ENCODE data around the gene MEIS3. TPM values are rescaled to one million over a fixed set of nuclear protein-coding genes. Genes with fewer than 3 reads are reported as not detected.
A peak's percentile ranks its signal among the peaks of the same experiment; 100 is the strongest.

MEIS3 gene
- total and polyA plus RNA-seq, 9 of the 15 experiments (the other 6 are each of a cell fraction or from before 2014, with no cell fraction given), result 0.06 to 0.80 (median 0.25) TPM; not detected in 1

DNA sequence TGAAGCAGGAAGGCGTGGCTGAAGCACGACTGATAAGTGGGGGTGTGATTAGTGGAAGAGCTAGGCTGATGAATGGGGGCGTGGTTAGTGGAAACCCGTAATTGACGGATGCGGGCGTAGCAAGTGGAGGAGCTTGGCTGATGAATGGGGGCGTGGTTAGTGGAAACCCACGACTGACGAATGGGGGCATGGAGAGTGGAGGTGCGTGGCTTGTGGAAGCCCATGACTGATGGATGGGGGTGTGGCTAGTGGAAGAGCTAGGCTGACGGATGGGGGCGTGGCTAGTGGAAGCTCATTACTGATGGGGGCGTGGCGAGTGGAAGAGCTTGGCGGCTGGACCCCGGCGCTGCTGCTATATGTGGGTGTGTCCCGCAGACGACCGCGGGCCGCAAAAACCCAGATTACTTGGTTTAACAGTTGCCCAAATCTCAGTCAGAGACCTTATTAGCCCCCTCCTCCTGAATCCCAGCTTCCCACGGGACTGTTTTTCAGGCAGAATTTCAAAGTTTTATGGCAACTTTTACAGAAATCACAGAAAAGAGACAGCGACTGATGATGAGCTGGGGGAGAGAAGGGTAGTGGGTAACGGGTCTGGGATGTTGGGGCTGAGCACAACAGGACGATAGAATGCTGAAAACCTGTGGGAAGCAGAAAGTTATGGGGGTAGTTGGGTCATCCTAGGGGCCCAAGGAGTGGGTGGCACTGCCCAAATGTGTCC, 9.0 kb upstream of the MEIS3 start (continued):
- TF ChIP-seq KAT8 (IDR thresholded peaks at IDR 0.05; ENCODE audit: low read depth) (no peak), TEAD2 (tag; IDR thresholded peaks at IDR 0.05) (no peak), NCOR1 (IDR thresholded peaks at IDR 0.05) (no peak), KDM2B (CRISPR knock-in tag; IDR thresholded peaks at IDR 0.05) (no peak), SMARCE1 (IDR thresholded peaks at IDR 0.05) (no peak), SMAD1 (IDR thresholded peaks at IDR 0.05; ENCODE audit: low read depth, low read length, partially characterized antibody) (no peak), ZNF197 (CRISPR knock-in tag; IDR thresholded peaks at IDR 0.05; ENCODE audit: low read depth) (no peak), ZNF282 (CRISPR knock-in tag; IDR thresholded peaks at IDR 0.05) (no peak), FUS (optimal IDR thresholded peaks at IDR 0.05; ENCODE audit: low read depth, low read length) (no peak), ZSCAN32 (CRISPR knock-in tag; IDR thresholded peaks at IDR 0.05) (no peak), MAFK (IDR thresholded peaks at IDR 0.05; ENCODE audit: low read length) (no peak), NFATC3 (IDR thresholded peaks at IDR 0.05) (no peak), HNRNPL (IDR thresholded peaks at IDR 0.05; ENCODE audit: low read depth, low read length) (no peak), NELFE (IDR thresholded peaks at IDR 0.05; ENCODE audit: insufficient read depth, insufficient read length) (no peak), CHCHD3 (CRISPR knock-in tag; IDR thresholded peaks at IDR 0.05) (no peak), KDM4B (IDR thresholded peaks at IDR 0.05; ENCODE audit: borderline replicate concordance in 2 of 2, low read depth in 1 of 2) (no peak), TRIM28 (IDR thresholded peaks at IDR 0.05) (no peak), ZEB2 (IDR thresholded peaks at IDR 0.05) (no peak), TARDBP (IDR thresholded peaks at IDR 0.05) (no peak), ZNF354B (CRISPR knock-in tag; IDR thresholded peaks at IDR 0.05) (no peak), ZNF184 (CRISPR knock-in tag; IDR thresholded peaks at IDR 0.05) (no peak), POLR3G (IDR thresholded peaks at IDR 0.05; ENCODE audit: extremely low read depth, insufficient read length, insufficient replicate concordance) (no peak)
- TF ChIP-seq, protein P1, sequence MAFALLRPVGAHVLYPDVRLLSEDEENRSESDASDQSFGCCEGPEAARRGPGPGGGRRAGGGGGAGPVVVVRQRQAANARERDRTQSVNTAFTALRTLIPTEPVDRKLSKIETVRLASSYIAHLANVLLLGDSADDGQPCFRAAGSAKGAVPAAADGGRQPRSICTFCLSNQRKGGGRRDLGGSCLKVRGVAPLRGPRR (CRISPR knock-in tag; IDR thresholded peaks at IDR 0.05), result no peak
- TF ChIP-seq, protein P2, sequence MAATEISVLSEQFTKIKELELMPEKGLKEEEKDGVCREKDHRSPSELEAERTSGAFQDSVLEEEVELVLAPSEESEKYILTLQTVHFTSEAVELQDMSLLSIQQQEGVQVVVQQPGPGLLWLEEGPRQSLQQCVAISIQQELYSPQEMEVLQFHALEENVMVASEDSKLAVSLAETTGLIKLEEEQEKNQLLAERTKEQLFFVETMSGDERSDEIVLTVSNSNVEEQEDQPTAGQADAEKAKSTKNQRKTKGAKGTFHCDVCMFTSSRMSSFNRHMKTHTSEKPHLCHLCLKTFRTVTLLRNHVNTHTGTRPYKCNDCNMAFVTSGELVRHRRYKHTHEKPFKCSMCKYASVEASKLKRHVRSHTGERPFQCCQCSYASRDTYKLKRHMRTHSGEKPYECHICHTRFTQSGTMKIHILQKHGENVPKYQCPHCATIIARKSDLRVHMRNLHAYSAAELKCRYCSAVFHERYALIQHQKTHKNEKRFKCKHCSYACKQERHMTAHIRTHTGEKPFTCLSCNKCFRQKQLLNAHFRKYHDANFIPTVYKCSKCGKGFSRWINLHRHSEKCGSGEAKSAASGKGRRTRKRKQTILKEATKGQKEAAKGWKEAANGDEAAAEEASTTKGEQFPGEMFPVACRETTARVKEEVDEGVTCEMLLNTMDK (IDR thresholded peaks at IDR 0.05; ENCODE audit: borderline replicate concordance, insufficient read depth, low read depth, low read length, poor library complexity, severe bottlenecking), result no peak
- TF ChIP-seq, protein P3, sequence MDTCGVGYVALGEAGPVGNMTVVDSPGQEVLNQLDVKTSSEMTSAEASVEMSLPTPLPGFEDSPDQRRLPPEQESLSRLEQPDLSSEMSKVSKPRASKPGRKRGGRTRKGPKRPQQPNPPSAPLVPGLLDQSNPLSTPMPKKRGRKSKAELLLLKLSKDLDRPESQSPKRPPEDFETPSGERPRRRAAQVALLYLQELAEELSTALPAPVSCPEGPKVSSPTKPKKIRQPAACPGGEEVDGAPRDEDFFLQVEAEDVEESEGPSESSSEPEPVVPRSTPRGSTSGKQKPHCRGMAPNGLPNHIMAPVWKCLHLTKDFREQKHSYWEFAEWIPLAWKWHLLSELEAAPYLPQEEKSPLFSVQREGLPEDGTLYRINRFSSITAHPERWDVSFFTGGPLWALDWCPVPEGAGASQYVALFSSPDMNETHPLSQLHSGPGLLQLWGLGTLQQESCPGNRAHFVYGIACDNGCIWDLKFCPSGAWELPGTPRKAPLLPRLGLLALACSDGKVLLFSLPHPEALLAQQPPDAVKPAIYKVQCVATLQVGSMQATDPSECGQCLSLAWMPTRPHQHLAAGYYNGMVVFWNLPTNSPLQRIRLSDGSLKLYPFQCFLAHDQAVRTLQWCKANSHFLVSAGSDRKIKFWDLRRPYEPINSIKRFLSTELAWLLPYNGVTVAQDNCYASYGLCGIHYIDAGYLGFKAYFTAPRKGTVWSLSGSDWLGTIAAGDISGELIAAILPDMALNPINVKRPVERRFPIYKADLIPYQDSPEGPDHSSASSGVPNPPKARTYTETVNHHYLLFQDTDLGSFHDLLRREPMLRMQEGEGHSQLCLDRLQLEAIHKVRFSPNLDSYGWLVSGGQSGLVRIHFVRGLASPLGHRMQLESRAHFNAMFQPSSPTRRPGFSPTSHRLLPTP (IDR thresholded peaks at IDR 0.05; ENCODE audit: borderline replicate concordance, extremely low read depth, insufficient read length), result no peak
- TF ChIP-seq, protein P4, sequence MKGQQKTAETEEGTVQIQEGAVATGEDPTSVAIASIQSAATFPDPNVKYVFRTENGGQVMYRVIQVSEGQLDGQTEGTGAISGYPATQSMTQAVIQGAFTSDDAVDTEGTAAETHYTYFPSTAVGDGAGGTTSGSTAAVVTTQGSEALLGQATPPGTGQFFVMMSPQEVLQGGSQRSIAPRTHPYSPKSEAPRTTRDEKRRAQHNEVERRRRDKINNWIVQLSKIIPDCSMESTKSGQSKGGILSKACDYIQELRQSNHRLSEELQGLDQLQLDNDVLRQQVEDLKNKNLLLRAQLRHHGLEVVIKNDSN (CRISPR knock-in tag; IDR thresholded peaks at IDR 0.05), result peak; percentile 34; the same call in 1 of the 2 replicates
